Body of pancreas (tissue), 4 donors: ENCODE measurements around the gene RHBDD3. TPM values are rescaled to one million over a fixed set of nuclear protein-coding genes. Genes with fewer than 3 reads are reported as not detected.
A peak's percentile ranks its signal among the peaks of the same experiment; 100 is the strongest.

Source experiments
- ATAC-seq: fragments of 150-250 bp; one replicate; pipeline ENCODE4 v1.9.1; 2016
- DNase-seq, 4 donors: peaks; one replicate each; pipeline ENCODE4 v3.0.0-alpha.2; 2019
- H3K27ac ChIP-seq, 4 donors: fragments of 200-600 bp; sonication (generic); 1 replicate in 3 of 4; 2 replicates in 1 of 4; pipeline versions ENCODE4 v1.5.1 to v1.6.1; 2016 to 2019; ENCODE audit warnings: mild to moderate bottlenecking in 1 of 4, mixed read lengths in 1 of 4, moderate library complexity in 1 of 4
- H3K27me3 ChIP-seq, 2 donors: fragments of 200-600 bp; sonication (generic); one replicate each; pipeline ENCODE4 v1.6.0; 2016; ENCODE audit warnings: mild to moderate bottlenecking in 1 of 2
- H3K36me3 ChIP-seq, 2 donors: fragments of 200-600 bp; sonication (generic); replicated peaks in 1 of 2; 2 replicates each; pipeline ENCODE4 v1.5.1; 2016; ENCODE audit warnings: low read depth in 2 of 2; ENCODE audit not compliant: insufficient read depth in 1 of 2
- H3K4me1 ChIP-seq: fragments of 200-600 bp; sonication (generic); one replicate; pipeline ENCODE4 v1.6.0; 2016
- H3K4me3 ChIP-seq, 2 donors: fragments of 200-600 bp; sonication (generic); 1 replicate in 1 of 2; 2 replicates in 1 of 2; pipeline ENCODE4 v1.5.1; 2016 to 2019
- H3K9me3 ChIP-seq, 3 donors: fragments of 200-600 bp; sonication (generic); 1 replicate in 2 of 3; 2 replicates in 1 of 3; pipeline ENCODE4 v1.5.1; 2016
- CTCF ChIP-seq, 7 experiments: fragments of 450-650 bp in 4 of 7; fragments of 200-600 bp in 3 of 7; sonication (generic) in 3 of 7; IDR thresholded peaks; one replicate each; pipeline ENCODE4 v1.5.1; 2016 to 2019; ENCODE audit warnings: antibody characterized with exemption in 7 of 7
- POLR2A ChIP-seq, 3 donors: fragments of 450-650 bp; IDR thresholded peaks; one replicate each; pipeline ENCODE4 v1.6.1; 2016; ENCODE audit warnings: antibody characterized with exemption in 3 of 3, mild to moderate bottlenecking in 2 of 3
- WGBS, 2 donors: methylation state at CpG; one replicate each; pipeline ENCODE4 v1.1.5; 2017; 5-methylcytosine and 5-hydroxymethylcytosine counted together
- intact Hi-C: fragments of 100-400 bp; cut with DNase I; formaldehyde crosslinking; loops from one replicate; pipeline ENCODE4 v1.15.1; 2023
- total RNA-seq, 2 donors: library from RNA; depleted of rRNA; stranded (reverse); fragments of >200 nt; gene quantifications; one replicate each; pipeline ENCODE4 v1.1.0, GENCODE V29; 2016

RHBDD3 gene
- total RNA-seq, 2 donors from 2014 or later = 32.4 to 42.2 TPM

- Histone ChIP-seq H3K27me3 (no peaks in the 10 kb centered on the region), H3K27ac (peak overlapping the region in 1 of 4 donors; percentile 13), H3K4me1 (peaks cover 14% of the 10 kb centered on the region), H3K36me3 (no peaks in the 10 kb centered on the region), H3K4me3 (no peak overlapping the region), H3K9me3 (no peaks in the 10 kb centered on the region)
- WGBS, 2 donors = 79 to 96% methylated on average over 3 to 8 of the region's 17 CpGs
- TF ChIP-seq CTCF (IDR thresholded peaks at IDR 0.05) (no peak), POLR2A (IDR thresholded peaks at IDR 0.05) (no peak)
- no peak for ATAC-seq
- DNase-seq = peak in 1 of 4 donors; percentile 86
- intact Hi-C loops = no loop called here
These were observed 7.0 kb downstream of the RHBDD3 start for GRCh38 chr22:29260601-29261315.

- intact Hi-C loops = no loop called here
- ATAC-seq = no peak
- 89 to 90% methylated on average over 7 to 12 of the region's 13 CpGs for whole genome bisulfite sequencing, 2 donors
These were observed 7.7 kb downstream of the RHBDD3 start for GRCh38 chr22:29260031-29260560.

GRCh38 chr22:29259253-29259899, 8.4 kb downstream of the RHBDD3 start:
- peaks cover 10% of the 10 kb centered on the region for H3K4me1 ChIP-seq
- no peak for ATAC-seq

More at GRCh38 chr22:29260031-29260560, 7.7 kb downstream of the RHBDD3 start:
- Histone ChIP-seq H3K27me3 (no peaks in the 10 kb centered on the region), H3K4me3 (no peak overlapping the region), H3K27ac (no peak overlapping the region), H3K9me3 (no peaks in the 10 kb centered on the region), H3K36me3 (no peaks in the 10 kb centered on the region), H3K4me1 (peaks cover 12% of the 10 kb centered on the region)
- DNase-seq = no peak
- no peak for TF ChIP-seq POLR2A (IDR thresholded peaks at IDR 0.05)
- no peak for TF ChIP-seq CTCF (IDR thresholded peaks at IDR 0.05)

GRCh38 chr22:29258407-29259252, 9.2 kb downstream of the RHBDD3 start:
- TF ChIP-seq POLR2A (IDR thresholded peaks at IDR 0.05) (no peak), CTCF (IDR thresholded peaks at IDR 0.05) (no peak)
- Histone ChIP-seq H3K36me3 (no peaks in the 10 kb centered on the region), H3K4me1 (peaks cover 3% of the 10 kb centered on the region), H3K4me3 (no peak overlapping the region), H3K27me3 (no peaks in the 10 kb centered on the region), H3K27ac (no peak overlapping the region), H3K9me3 (no peaks in the 10 kb centered on the region)
- WGBS, 2 donors = 80 to 92% methylated on average over 1 to 17 of the region's 17 CpGs
- DNase-seq (no peak), ATAC-seq (no peak)
- intact Hi-C loops = loop anchor here (10.0 kb wide), 1 partner anchor 194 kb away; the partner anchor contains the start of gene C22orf31

More at GRCh38 chr22:29259253-29259899, 8.4 kb downstream of the RHBDD3 start:
- H3K9me3 ChIP-seq = no peaks in the 10 kb centered on the region
- no peaks in the 10 kb centered on the region for H3K36me3 ChIP-seq
- H3K4me3 ChIP-seq = no peak overlapping the region
- intact Hi-C loops = loop anchor here (10.0 kb wide), 1 partner anchor 195 kb away; the partner anchor contains the start of gene C22orf31
- no peaks in the 10 kb centered on the region for H3K27me3 ChIP-seq
- WGBS, 2 donors = 81 to 96% methylated on average over 5 to 10 of the region's 11 CpGs
- no peak for DNase-seq
- TF ChIP-seq POLR2A (IDR thresholded peaks at IDR 0.05) (no peak), CTCF (IDR thresholded peaks at IDR 0.05) (no peak)
- H3K27ac ChIP-seq = no peak overlapping the region
